PC-9 (cell line): ENCODE data around the gene TBL1Y.

Source experiments
- EZH2 ChIP-seq: fragments of 200-600 bp; sonication (generic); IDR thresholded peaks from 2 replicates; pipeline ENCODE4 v1.8.0; 2017; ENCODE audit warnings: antibody characterized with exemption, low read depth
- TF ChIP-seq, protein P1 (sequence below): fragments of 200-600 bp; sonication (generic); conservative IDR thresholded peaks from 2 replicates; pipeline ENCODE4 v1.6.1; 2017; ENCODE audit warnings: mixed run types, antibody characterized with exemption, mild to moderate bottlenecking, moderate library complexity

DNA sequence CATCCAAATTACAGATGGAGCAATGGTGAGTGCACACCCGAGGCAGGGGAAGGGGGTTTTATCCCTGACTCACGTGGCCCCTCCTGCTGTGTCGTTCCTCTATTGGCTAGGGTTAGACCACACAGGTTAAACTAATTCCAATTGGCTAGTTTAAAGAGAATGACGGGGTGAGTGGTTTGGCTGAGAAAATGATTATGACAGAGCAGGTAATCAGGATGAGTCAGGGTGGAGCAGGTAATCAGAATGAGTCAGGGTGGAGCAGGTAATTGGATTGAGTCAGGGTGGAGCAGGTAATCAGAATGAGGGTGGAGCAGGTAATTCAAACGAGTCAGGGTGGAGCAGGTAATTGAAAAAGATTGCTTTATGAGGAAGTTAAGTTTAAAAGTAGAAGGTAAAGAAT, 146.4 kb downstream of the TBL1Y start:
- TF ChIP-seq, protein P1, sequence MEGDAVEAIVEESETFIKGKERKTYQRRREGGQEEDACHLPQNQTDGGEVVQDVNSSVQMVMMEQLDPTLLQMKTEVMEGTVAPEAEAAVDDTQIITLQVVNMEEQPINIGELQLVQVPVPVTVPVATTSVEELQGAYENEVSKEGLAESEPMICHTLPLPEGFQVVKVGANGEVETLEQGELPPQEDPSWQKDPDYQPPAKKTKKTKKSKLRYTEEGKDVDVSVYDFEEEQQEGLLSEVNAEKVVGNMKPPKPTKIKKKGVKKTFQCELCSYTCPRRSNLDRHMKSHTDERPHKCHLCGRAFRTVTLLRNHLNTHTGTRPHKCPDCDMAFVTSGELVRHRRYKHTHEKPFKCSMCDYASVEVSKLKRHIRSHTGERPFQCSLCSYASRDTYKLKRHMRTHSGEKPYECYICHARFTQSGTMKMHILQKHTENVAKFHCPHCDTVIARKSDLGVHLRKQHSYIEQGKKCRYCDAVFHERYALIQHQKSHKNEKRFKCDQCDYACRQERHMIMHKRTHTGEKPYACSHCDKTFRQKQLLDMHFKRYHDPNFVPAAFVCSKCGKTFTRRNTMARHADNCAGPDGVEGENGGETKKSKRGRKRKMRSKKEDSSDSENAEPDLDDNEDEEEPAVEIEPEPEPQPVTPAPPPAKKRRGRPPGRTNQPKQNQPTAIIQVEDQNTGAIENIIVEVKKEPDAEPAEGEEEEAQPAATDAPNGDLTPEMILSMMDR: no peak
- TF ChIP-seq EZH2: no peak
